ENCODE results near the gene ZNF136.

The ZNF136 gene

GRCh38 chr19:12194827-12195731 lies 32.2 kb downstream of the ZNF136 start:
- no peak for DNase-seq

- DNase-seq, result no peak
These were observed 35.2 kb downstream of the ZNF136 start for GRCh38 chr19:12198136-12198535.

DNA sequence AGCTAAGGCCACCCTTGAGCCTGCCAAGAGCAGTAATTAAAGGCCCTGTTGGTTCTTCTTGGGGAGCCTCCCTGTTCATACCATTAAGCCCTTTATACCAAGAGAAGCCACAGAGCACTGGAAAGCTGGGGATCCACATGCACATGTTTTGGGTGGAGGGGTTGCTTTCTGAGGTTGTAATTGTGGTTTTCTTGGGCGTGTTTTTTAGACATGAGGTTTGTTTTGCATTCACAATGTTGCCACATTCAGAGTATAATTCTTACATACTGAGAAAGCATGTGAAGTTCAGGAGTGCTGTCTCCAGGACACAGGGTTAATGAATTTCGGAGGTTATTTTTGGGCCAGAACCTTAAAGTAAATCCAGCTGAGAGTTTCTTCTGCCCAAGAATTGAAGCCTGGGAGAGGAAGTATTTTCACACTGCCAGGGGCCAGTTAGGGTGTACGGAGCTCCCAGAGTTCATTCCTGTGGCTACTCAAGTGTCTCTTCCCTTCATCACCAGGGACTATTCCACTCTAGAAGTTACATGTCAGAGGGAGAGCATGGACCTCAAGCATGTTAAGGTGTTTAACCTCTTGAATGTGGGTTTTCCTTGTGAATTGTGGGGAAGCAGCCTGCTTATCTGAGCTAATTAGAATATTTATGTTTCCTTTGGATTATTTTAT lies 37.0 kb downstream of the ZNF136 start:
- no peak for DNase-seq

GRCh38 chr19:12202250-12202649 lies 39.4 kb downstream of the ZNF136 start:
- no peak for DNase-seq

GRCh38 chr19:12205296-12205695 lies 42.4 kb downstream of the ZNF136 start:
- no peak for DNase-seq

- no peak for DNase-seq
These were observed 45.3 kb downstream of the ZNF136 start for GRCh38 chr19:12208221-12208620.

- no peak for DNase-seq
These were observed 54.4 kb downstream of the ZNF136 start for GRCh38 chr19:12217332-12217731.

GRCh38 chr19:12222980-12223630 lies 60.2 kb downstream of the ZNF136 start:
- no peak for DNase-seq

DNA sequence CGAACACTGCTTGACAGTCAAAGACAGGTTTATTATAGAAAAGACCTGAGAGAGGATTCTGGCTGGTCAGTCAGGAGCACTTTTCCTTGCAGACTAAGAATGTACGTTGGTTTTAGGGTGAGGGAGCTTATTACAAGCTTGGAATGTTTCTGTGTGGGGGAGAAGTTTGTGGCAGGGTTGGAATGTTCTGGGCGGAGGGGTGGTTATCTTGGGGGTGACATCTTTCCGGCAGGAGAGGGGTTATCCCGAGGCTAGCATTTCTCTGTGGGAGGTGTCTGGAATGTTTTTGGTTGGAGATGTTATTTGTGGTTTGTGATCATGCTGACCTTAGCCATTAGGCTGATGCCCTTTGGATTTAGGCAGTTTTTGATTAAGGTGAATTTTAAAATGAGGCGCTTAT lies 61.8 kb downstream of the ZNF136 start:
- no peak for DNase-seq

GRCh38 chr19:12229990-12230389 lies 67.1 kb downstream of the ZNF136 start:
- DNase-seq, result no peak

- DNase-seq, result no peak
These were observed 68.1 kb downstream of the ZNF136 start for GRCh38 chr19:12230751-12231733.

DNA sequence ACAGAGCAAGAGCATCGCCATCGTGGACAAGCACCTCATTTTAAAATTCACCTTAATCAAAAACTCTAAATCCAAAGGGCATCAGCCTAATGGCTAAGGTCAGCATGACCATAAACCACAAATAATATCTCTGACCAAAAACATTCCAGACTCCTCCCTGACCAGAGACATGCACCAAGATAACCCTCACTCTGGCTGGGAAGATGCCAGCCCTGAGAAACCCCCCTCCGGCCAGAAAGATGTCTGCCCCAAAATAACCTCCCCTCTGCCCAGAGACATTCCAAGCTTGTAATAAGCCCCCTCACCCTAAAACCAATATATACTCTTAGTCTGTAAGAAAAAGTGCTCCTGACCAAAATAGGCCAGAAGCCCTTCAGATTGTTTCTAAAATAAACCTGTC lies 70.1 kb downstream of the ZNF136 start:
- no peak for DNase-seq

DNA sequence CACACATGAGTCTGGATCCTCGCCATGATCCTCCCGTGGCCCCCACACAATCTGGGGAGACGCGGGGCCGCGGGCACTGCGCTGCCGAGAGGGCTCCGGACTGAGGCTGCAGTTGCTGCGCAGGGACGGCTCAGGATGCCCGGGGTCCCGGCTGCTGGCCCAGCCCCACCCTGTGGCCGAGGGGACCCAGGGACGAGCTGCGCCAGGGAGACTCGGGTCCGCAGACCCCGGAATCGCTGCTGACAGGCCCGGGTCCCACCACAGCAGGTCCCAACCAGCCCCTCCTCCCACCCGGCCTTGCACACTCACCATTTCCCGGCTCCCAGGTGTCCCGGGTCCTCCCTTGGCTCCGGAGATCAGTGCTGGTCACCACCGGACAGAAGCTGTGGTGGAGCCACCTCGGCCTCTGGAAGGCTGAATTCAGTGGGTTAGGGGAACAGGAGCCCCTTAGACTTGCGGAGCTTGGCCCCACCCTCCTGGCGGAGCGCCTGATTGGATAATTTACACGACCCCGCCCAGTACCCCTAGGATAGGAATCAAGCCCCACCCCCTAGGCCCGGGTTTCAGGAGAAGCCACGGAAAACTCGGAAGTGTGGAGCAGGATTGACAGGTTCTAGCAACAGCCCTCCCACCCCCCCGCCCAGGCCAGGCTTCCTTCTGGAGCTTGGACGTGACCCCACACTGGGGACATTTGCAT lies 74.4 kb downstream of the ZNF136 start:
- DNase-seq, result no peak

Data from cortex of kidney (tissue), 1 donor.